B cell (primary cell): ENCODE results near the gene PROM2.

Experiments
- EZH2 ChIP-seq: IDR thresholded peaks from 2 replicates; pipeline ENCODE4 v1.6.1; 2012; ENCODE audit warnings: borderline replicate concordance, low read depth, mild to moderate bottlenecking, moderate library complexity, low read length; ENCODE audit not compliant: insufficient read depth, poor library complexity, severe bottlenecking
- TF ChIP-seq, protein P1 (sequence below): fragments of 200-600 bp; IDR thresholded peaks from one replicate; pipeline ENCODE4 v1.8.0; 2022; ENCODE audit warnings: antibody characterized with exemption, mild to moderate bottlenecking

DNA sequence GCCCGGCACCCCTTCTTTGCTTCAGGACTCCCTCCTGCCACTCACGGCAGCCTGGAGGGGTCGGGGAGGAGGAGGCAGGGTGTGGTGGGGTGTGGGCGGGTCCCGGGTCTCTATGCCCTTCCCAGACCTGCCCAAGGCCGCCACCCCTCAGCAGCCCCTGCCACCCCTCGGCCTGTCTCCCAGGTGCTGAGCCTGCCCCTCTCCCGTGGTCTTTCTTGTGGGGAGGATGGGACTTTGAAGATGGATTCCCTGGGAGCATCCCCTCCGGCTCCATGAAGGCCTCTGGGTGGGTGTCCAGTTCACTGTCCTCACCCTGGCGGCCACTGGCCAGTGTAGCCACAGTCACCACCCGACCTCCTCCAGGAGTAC, 46.1 kb downstream of the PROM2 start:
- TF ChIP-seq, protein P1, sequence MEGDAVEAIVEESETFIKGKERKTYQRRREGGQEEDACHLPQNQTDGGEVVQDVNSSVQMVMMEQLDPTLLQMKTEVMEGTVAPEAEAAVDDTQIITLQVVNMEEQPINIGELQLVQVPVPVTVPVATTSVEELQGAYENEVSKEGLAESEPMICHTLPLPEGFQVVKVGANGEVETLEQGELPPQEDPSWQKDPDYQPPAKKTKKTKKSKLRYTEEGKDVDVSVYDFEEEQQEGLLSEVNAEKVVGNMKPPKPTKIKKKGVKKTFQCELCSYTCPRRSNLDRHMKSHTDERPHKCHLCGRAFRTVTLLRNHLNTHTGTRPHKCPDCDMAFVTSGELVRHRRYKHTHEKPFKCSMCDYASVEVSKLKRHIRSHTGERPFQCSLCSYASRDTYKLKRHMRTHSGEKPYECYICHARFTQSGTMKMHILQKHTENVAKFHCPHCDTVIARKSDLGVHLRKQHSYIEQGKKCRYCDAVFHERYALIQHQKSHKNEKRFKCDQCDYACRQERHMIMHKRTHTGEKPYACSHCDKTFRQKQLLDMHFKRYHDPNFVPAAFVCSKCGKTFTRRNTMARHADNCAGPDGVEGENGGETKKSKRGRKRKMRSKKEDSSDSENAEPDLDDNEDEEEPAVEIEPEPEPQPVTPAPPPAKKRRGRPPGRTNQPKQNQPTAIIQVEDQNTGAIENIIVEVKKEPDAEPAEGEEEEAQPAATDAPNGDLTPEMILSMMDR, result no peak
- TF ChIP-seq EZH2, result no peak
